ENCODE results near the gene ADAMTS10.

DNA sequence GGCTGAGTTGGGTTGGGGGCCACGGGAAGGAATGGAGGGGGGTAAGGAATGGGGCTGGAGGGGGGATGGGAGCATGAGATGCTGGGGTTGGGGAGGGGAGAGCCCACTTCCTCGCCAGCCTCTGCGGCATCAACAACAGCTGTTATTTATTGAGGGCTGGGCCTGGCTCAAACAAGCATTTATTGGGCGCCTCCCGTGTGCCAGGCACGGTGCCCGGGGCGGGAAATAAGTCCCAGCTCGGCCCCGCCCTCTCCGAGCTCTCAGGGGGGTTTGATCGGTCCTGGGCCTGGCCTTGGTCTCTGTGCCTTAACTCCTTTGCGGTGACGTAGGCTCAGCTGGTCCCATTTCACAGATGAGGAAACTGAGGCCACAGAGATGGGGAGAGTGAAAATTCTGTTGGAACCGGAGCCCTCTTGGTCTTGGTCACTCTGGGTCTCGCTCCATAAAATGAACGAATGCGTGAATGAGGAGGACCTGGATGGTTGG lies 919 bp upstream of the ADAMTS10 start:
- TF ChIP-seq, protein P1, sequence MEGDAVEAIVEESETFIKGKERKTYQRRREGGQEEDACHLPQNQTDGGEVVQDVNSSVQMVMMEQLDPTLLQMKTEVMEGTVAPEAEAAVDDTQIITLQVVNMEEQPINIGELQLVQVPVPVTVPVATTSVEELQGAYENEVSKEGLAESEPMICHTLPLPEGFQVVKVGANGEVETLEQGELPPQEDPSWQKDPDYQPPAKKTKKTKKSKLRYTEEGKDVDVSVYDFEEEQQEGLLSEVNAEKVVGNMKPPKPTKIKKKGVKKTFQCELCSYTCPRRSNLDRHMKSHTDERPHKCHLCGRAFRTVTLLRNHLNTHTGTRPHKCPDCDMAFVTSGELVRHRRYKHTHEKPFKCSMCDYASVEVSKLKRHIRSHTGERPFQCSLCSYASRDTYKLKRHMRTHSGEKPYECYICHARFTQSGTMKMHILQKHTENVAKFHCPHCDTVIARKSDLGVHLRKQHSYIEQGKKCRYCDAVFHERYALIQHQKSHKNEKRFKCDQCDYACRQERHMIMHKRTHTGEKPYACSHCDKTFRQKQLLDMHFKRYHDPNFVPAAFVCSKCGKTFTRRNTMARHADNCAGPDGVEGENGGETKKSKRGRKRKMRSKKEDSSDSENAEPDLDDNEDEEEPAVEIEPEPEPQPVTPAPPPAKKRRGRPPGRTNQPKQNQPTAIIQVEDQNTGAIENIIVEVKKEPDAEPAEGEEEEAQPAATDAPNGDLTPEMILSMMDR (IDR thresholded peaks at IDR 0.05; ENCODE audit: extremely low read depth in 1 of 2, insufficient read depth in 1 of 2, low read depth in 1 of 2, low read length in 2 of 2): no peak
- TF ChIP-seq POLR2A (IDR thresholded peaks at IDR 0.05; ENCODE audit: low read depth, low read length): no peak
- no peak for TF ChIP-seq EZH2 (IDR thresholded peaks at IDR 0.05; ENCODE audit: borderline replicate concordance, low read depth, low read length, severe bottlenecking)

Data from endothelial cell of umbilical vein (primary cell).